Karpas-422 (cell line): ENCODE results near the gene LRP4. TPM values are rescaled to one million over a fixed set of nuclear protein-coding genes. Genes with fewer than 3 reads are reported as not detected.
A peak's percentile ranks its signal among the peaks of the same experiment; 100 is the strongest.

Source experiments
- DNase-seq: peaks from one replicate; pipeline ENCODE4 v3.0.0-alpha.2; 2015
- H2AFZ ChIP-seq: fragments of 200-600 bp; sonication (generic); 2 replicates; pipeline ENCODE4 v1.6.1; 2014; ENCODE audit warnings: antibody characterized with exemption, low read length, mixed read lengths
- H3K27ac ChIP-seq: fragments of 200-600 bp; sonication (generic); 2 replicates; pipeline ENCODE4 v1.5.1; 2014; ENCODE audit warnings: mild to moderate bottlenecking, low read length, moderate library complexity
- H3K27me3 ChIP-seq: fragments of 200-600 bp; sonication (generic); 2 replicates; pipeline ENCODE4 v1.6.1; 2014; ENCODE audit warnings: low read length, mixed read lengths
- H3K36me3 ChIP-seq: fragments of 200-600 bp; sonication (generic); 2 replicates; pipeline ENCODE4 v1.6.1; 2014; ENCODE audit warnings: low read length, mixed read lengths; ENCODE audit not compliant: insufficient read depth
- H3K4me1 ChIP-seq: fragments of 200-600 bp; sonication (generic); 2 replicates; pipeline ENCODE4 v1.6.1; 2014; ENCODE audit warnings: mild to moderate bottlenecking, low read length, mixed read lengths
- H3K4me2 ChIP-seq: fragments of 200-600 bp; sonication (generic); 2 replicates; pipeline ENCODE4 v1.6.1; 2014; ENCODE audit warnings: low read length, low read depth, mild to moderate bottlenecking; ENCODE audit not compliant: poor library complexity, severe bottlenecking
- H3K4me3 ChIP-seq: fragments of 200-600 bp; sonication (generic); 2 replicates; pipeline ENCODE4 v1.5.1; 2014; ENCODE audit warnings: mild to moderate bottlenecking, antibody characterized with exemption, low read length, mixed read lengths
- H3K79me2 ChIP-seq: fragments of 200-600 bp; sonication (generic); 2 replicates; pipeline ENCODE4 v1.6.1; 2014; ENCODE audit warnings: mild to moderate bottlenecking, low read length, mixed read lengths
- H3K9ac ChIP-seq: fragments of 200-600 bp; sonication (generic); 2 replicates; pipeline ENCODE4 v1.6.0; 2014; ENCODE audit warnings: low read length
- H3K9me2 ChIP-seq: fragments of 200-600 bp; sonication (generic), shearing (Covaris generic); replicated peaks from 2 replicates; pipeline ENCODE4 v1.6.0; 2014; ENCODE audit warnings: mild to moderate bottlenecking, low read length, moderate library complexity; ENCODE audit not compliant: insufficient read depth
- H3K9me3 ChIP-seq: fragments of 300-700, 200-600 bp; sonication (generic); 2 replicates; pipeline ENCODE4 v1.6.1; 2014; ENCODE audit warnings: low read length, mixed read lengths
- H4K20me1 ChIP-seq: fragments of 200-600 bp; sonication (generic); 2 replicates; pipeline ENCODE4 v1.6.1; 2014; ENCODE audit warnings: mild to moderate bottlenecking, antibody characterized with exemption, low read length, low read depth; ENCODE audit not compliant: insufficient read depth
- total RNA-seq: library from RNA; depleted of rRNA; stranded (reverse); fragments of >200 nt; shearing (Covaris generic); gene quantifications from 2 replicates; pipeline ENCODE4 v1.2.3, GENCODE V29; 2014; ENCODE audit warnings: low replicate concordance

LRP4 gene
- total RNA-seq, 1 experiment from 2014 or later, result 2.6 TPM

DNA sequence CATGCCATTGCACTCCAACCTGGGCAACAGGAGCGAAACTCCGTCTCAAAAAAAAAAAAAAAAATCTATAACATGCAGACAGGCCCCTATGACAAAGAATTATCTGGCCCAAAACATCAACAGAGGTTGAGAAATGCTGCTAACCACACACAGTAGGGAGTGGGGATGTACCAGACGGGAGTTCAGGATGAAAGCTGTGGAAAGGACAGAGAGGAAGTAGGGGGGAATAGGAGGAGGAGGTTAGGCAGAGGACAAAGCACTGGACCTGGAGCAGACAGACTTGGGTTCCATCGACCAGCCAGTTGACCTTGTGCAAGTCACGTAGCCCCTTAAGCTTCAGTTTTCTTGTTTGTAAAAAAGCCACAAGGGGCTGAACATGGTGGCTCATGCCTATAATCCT lies 12.5 kb downstream of the LRP4 start:
- no peak for DNase-seq
- H3K27me3 ChIP-seq, result no peaks in the 10 kb centered on the region
- H3K36me3 ChIP-seq, result no peaks in the 10 kb centered on the region
- H3K4me1 ChIP-seq, result peaks cover 13% of the 10 kb centered on the region
- no peaks in the 10 kb centered on the region for H3K79me2 ChIP-seq
- H3K9ac ChIP-seq, result no peak overlapping the region
- H3K9me2 ChIP-seq, result no peaks in the 10 kb centered on the region
- H4K20me1 ChIP-seq, result no peaks in the 10 kb centered on the region
- H2AFZ ChIP-seq, result no peak overlapping the region
- no peak overlapping the region for H3K4me3 ChIP-seq
- no peak overlapping the region for H3K4me2 ChIP-seq
- H3K27ac ChIP-seq, result no peak overlapping the region
- H3K9me3 ChIP-seq, result no peaks in the 10 kb centered on the region

DNA sequence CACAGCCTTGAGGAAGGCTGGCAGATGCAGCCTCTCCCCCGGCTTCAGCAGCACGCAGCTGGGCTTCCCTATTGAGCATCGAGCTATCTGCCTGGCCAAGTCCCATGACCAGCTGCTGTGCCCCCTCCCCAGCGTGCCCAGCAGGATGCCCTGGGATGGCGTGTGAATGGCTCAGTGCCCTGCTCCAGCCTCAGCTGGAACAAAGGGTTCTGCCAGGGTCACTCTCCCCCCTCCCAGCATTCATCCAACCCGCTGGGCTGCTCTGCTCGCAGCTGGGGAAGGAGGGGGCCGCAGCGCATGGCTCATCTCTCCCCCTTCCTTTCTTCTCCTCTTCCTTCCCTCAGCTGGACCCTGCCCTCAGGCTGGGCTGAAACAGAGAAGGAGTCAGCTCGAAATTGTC lies 14.5 kb downstream of the LRP4 start:
- Histone ChIP-seq H3K9ac (peak overlapping the region; percentile 39; the same call in 1 of the 2 replicates), H3K27me3 (no peaks in the 10 kb centered on the region), H3K4me3 (no peak overlapping the region), H3K9me3 (no peaks in the 10 kb centered on the region), H3K4me2 (no peak overlapping the region), H3K79me2 (no peaks in the 10 kb centered on the region), H3K9me2 (no peaks in the 10 kb centered on the region), H2AFZ (no peak overlapping the region), H3K36me3 (no peaks in the 10 kb centered on the region), H3K27ac (no peak overlapping the region; the same call in 1 of the 2 replicates), H4K20me1 (no peaks in the 10 kb centered on the region), H3K4me1 (peaks cover 13% of the 10 kb centered on the region)
- DNase-seq, result no peak

DNA sequence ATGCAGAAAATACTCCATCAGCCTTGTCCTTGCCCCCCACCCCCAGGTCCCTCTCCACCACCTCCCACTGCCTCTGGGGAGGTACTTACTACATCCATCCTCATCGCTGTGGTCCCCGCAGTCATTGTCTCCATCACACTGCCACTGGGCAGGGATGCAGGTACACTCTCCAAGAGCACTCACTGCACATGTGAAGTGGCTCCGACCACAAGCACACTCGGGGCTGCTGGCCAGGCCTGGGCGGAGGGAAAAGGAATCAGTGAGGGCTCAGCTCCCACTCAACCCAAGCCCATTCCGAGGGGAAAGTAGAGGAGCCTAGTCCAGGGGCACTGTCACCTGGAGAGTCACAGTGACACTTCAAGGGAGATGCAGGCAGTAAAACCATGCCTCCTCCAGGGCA lies 15.7 kb downstream of the LRP4 start:
- no peak overlapping the region for H2AFZ ChIP-seq
- no peaks in the 10 kb centered on the region for H4K20me1 ChIP-seq
- H3K27ac ChIP-seq, result no peak overlapping the region
- no peaks in the 10 kb centered on the region for H3K9me3 ChIP-seq
- peaks cover 13% of the 10 kb centered on the region for H3K4me1 ChIP-seq
- H3K36me3 ChIP-seq, result no peaks in the 10 kb centered on the region
- H3K4me3 ChIP-seq, result no peak overlapping the region
- no peak overlapping the region for H3K4me2 ChIP-seq
- no peaks in the 10 kb centered on the region for H3K79me2 ChIP-seq
- H3K9ac ChIP-seq, result no peak overlapping the region
- H3K9me2 ChIP-seq, result no peaks in the 10 kb centered on the region
- no peak for DNase-seq
- no peaks in the 10 kb centered on the region for H3K27me3 ChIP-seq

- H3K27me3 ChIP-seq, result no peaks in the 10 kb centered on the region
- H3K9ac ChIP-seq, result no peak overlapping the region
- H2AFZ ChIP-seq, result no peak overlapping the region
- no peaks in the 10 kb centered on the region for H3K9me2 ChIP-seq
- H4K20me1 ChIP-seq, result no peaks in the 10 kb centered on the region
- DNase-seq, result no peak
- no peak overlapping the region for H3K4me2 ChIP-seq
- H3K4me1 ChIP-seq, result peaks cover 13% of the 10 kb centered on the region
- no peak overlapping the region for H3K4me3 ChIP-seq
- no peak overlapping the region for H3K27ac ChIP-seq
- H3K79me2 ChIP-seq, result no peaks in the 10 kb centered on the region
- H3K9me3 ChIP-seq, result no peaks in the 10 kb centered on the region
- H3K36me3 ChIP-seq, result no peaks in the 10 kb centered on the region
Measured at GRCh38 chr11:46901156-46901555, 17.2 kb downstream of the LRP4 start.

GRCh38 chr11:46900091-46900746 lies 18.1 kb downstream of the LRP4 start:
- Histone ChIP-seq H3K9ac (no peak overlapping the region), H3K4me3 (no peak overlapping the region), H3K9me3 (no peaks in the 10 kb centered on the region), H3K36me3 (no peaks in the 10 kb centered on the region), H3K27me3 (no peaks in the 10 kb centered on the region), H3K79me2 (no peaks in the 10 kb centered on the region), H3K4me2 (no peak overlapping the region), H3K4me1 (peaks cover 13% of the 10 kb centered on the region), H2AFZ (no peak overlapping the region), H3K9me2 (no peaks in the 10 kb centered on the region), H3K27ac (no peak overlapping the region), H4K20me1 (no peaks in the 10 kb centered on the region)
- DNase-seq, result no peak

DNA sequence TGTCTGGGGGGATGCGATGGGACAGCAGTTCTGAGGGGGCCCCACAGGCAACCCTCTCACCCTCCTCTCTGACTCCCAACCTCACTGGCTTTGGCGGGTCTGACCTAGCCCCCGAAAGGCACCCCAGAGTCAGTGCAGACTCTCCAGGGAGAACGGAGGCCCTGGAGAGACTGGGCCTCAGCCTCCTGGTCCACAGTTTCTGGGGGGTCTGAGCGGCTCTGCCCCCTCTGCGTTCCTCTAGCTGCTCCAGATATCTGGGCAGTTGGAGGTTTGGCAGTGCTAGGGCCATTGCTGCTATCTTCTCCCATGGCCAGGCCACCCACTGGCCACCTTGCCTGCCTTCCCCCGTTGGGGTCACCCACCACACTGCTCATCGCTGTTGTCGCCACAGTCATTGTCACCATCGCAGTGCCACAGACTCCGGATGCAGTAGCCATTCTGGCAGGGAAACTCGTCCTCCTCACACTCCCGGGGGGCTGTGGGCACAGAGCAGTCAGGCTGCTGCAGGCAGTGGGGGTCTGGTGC lies 18.8 kb downstream of the LRP4 start:
- no peak overlapping the region for H3K4me2 ChIP-seq
- no peaks in the 10 kb centered on the region for H3K79me2 ChIP-seq
- H3K9me3 ChIP-seq, result no peaks in the 10 kb centered on the region
- H3K9ac ChIP-seq, result no peak overlapping the region
- H3K27me3 ChIP-seq, result no peaks in the 10 kb centered on the region
- peaks cover 13% of the 10 kb centered on the region for H3K4me1 ChIP-seq
- H3K4me3 ChIP-seq, result no peak overlapping the region
- H4K20me1 ChIP-seq, result no peaks in the 10 kb centered on the region
- H2AFZ ChIP-seq, result no peak overlapping the region
- H3K9me2 ChIP-seq, result no peaks in the 10 kb centered on the region
- H3K36me3 ChIP-seq, result no peaks in the 10 kb centered on the region
- DNase-seq, result no peak
- no peak overlapping the region for H3K27ac ChIP-seq

DNA sequence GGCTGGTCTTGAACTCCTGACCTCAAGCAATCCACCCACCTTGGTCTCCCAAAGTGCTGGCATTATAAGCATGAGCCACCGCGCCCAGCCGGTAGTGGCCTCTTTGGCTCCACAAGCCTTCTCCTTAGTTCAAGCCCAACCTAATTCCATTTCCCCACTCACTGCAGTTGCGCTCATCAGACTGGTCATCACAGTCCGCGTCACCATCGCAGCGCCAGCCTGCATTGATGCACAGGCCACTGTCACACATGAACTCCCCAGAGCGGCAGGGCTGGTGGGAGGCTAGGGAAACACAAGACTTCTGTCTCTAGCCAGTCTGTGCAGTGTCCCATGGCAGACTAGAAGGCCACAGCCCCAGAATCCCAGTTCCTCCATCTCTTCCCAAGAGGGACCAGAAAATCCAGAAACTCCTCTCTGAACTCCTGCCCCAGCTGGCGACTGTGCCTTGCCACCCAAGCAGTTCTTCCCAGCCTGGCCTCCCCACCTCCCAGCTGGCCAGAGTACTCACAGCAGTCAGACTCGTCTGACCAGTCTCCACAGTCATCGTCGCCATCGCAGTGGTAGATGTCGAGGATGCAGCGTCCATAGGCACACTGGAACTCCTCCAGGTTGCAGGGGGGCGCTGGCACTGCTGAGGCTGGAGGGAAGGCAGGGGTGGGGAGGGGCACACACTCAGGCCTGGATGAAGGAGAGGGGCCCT lies 19.8 kb downstream of the LRP4 start:
- Histone ChIP-seq H3K4me2 (no peak overlapping the region), H3K9me2 (no peaks in the 10 kb centered on the region), H4K20me1 (no peaks in the 10 kb centered on the region), H3K27ac (no peak overlapping the region), H3K4me3 (no peak overlapping the region), H2AFZ (no peak overlapping the region), H3K9ac (no peak overlapping the region), H3K36me3 (no peaks in the 10 kb centered on the region), H3K27me3 (no peaks in the 10 kb centered on the region), H3K9me3 (no peaks in the 10 kb centered on the region), H3K4me1 (peaks cover 6% of the 10 kb centered on the region), H3K79me2 (no peaks in the 10 kb centered on the region)
- no peak for DNase-seq

- Histone ChIP-seq H3K4me2 (no peak overlapping the region), H4K20me1 (no peaks in the 10 kb centered on the region), H3K9me3 (no peaks in the 10 kb centered on the region), H3K27ac (no peak overlapping the region), H3K9ac (no peak overlapping the region), H2AFZ (no peak overlapping the region), H3K79me2 (no peaks in the 10 kb centered on the region), H3K9me2 (no peaks in the 10 kb centered on the region), H3K4me1 (no peaks in the 10 kb centered on the region), H3K36me3 (no peaks in the 10 kb centered on the region), H3K4me3 (no peak overlapping the region), H3K27me3 (no peaks in the 10 kb centered on the region)
- peak; percentile 84 for DNase-seq
Measured at GRCh38 chr11:46896719-46897406, 21.5 kb downstream of the LRP4 start.
